IMR-90 (cell line): Measurements from ENCODE around the gene SPSB4. TPM values are rescaled to one million over a fixed set of nuclear protein-coding genes. Genes with fewer than 3 reads are reported as not detected.

Experiments used
- ATAC-seq: fragments of 200-7000 bp; cut with Tn5 transposase; 2 replicates; pipeline ENCODE4 v1.9.1; 2020; ENCODE audit warnings: low read depth, mild to moderate bottlenecking, moderate library complexity
- BruUV-seq: library from RNA; stranded (reverse); fragments of 400-500 nt; replicated peaks from 2 replicates; lab custom pipeline; 2021; lab: Mats Ljungman, UMichigan
- CTCF ChIA-PET: fragments of 300-600 bp; formaldehyde crosslinking; extraction: SDS; loops from one replicate; lab custom pipeline; 2021; ENCODE audit warnings: antibody characterized with exemption; lab: Yijun Ruan, JAX
- POLR2A ChIA-PET: fragments of 300-600 bp; sonication (Branson Sonifier 250); formaldehyde crosslinking; loops from one replicate; lab custom pipeline; 2022; ENCODE audit warnings: antibody characterized with exemption; ENCODE audit not compliant: unreplicated experiment; lab: Charles Lee
- DNase-seq: peaks from one replicate; pipeline ENCODE4 v3.0.0; 2013
- H2AFZ ChIP-seq: replicated peaks from 2 replicates; pipeline ENCODE3; 2013; ENCODE audit warnings: low read length, mild to moderate bottlenecking; ENCODE audit not compliant: poor library complexity
- H2AK5ac ChIP-seq: 2 replicates; pipeline ENCODE4 v1.6.1; 2013; ENCODE audit warnings: low read depth, low read length, inconsistent platforms
- H2AK9ac ChIP-seq: replicated peaks from 2 replicates; pipeline ENCODE3; 2013; ENCODE audit warnings: mild to moderate bottlenecking, low read depth, low read length, moderate library complexity; ENCODE audit not compliant: poor library complexity
- H2BK120ac ChIP-seq: 2 replicates; pipeline ENCODE4 v1.6.1; 2013; ENCODE audit warnings: low read depth, low read length, inconsistent platforms
- H2BK15ac ChIP-seq: 3 replicates; pipeline ENCODE4 v1.6.1; 2013; ENCODE audit warnings: low read depth, low read length, inconsistent platforms
- H2BK20ac ChIP-seq: 2 replicates; pipeline ENCODE4 v1.6.1; 2013; ENCODE audit warnings: low read depth, mild to moderate bottlenecking, inconsistent platforms, low read length, moderate library complexity
- H2BK5ac ChIP-seq: 2 replicates; pipeline ENCODE4 v1.6.1; 2013; ENCODE audit warnings: mild to moderate bottlenecking, low read depth, low read length, inconsistent platforms; ENCODE audit not compliant: poor library complexity, severe bottlenecking
- H3K14ac ChIP-seq: replicated peaks from 2 replicates; pipeline ENCODE4 v1.6.1; 2013; ENCODE audit warnings: low read depth, low read length, inconsistent platforms
- H3K18ac ChIP-seq: 2 replicates; pipeline ENCODE4 v1.6.1; 2013; ENCODE audit warnings: low read depth, low read length, control low read depth
- H3K23ac ChIP-seq: 2 replicates; pipeline ENCODE4 v1.6.1; 2013; ENCODE audit warnings: low read depth, low read length, inconsistent platforms
- H3K27ac ChIP-seq: 2 replicates; pipeline ENCODE4 v1.5.1; 2013; ENCODE audit warnings: mild to moderate bottlenecking, control low read depth, low read length; ENCODE audit not compliant: insufficient read depth
- H3K27me3 ChIP-seq: 2 replicates; pipeline ENCODE4 v1.6.1; 2013; ENCODE audit warnings: low read length; ENCODE audit not compliant: control insufficient read depth, insufficient read depth
- H3K36me3 ChIP-seq: 2 replicates; pipeline ENCODE4 v1.6.1; 2013; ENCODE audit warnings: low read length, mixed read lengths; ENCODE audit not compliant: control insufficient read depth, insufficient read depth
- H3K4ac ChIP-seq: 2 replicates; pipeline ENCODE4 v1.6.1; 2013; ENCODE audit warnings: low read depth, low read length, inconsistent platforms
- H3K4me1 ChIP-seq: 2 replicates; pipeline ENCODE4 v1.6.1; 2013; ENCODE audit warnings: low read length, mixed read lengths; ENCODE audit not compliant: control insufficient read depth, insufficient read depth
- H3K4me2 ChIP-seq: 2 replicates; pipeline ENCODE4 v1.6.1; 2013; ENCODE audit warnings: low read depth, mild to moderate bottlenecking, control low read depth, low read length, moderate library complexity
- H3K4me3 ChIP-seq: 2 replicates; pipeline ENCODE4 v1.5.1; 2013; ENCODE audit warnings: low read depth, mild to moderate bottlenecking, control low read depth, low read length, moderate library complexity; ENCODE audit not compliant: insufficient read depth
- H3K56ac ChIP-seq: 2 replicates; pipeline ENCODE4 v1.6.1; 2013; ENCODE audit warnings: low read length, inconsistent platforms; ENCODE audit not compliant: insufficient read depth; ENCODE audit errors: extremely low read depth
- H3K79me1 ChIP-seq, 2 experiments: 2 replicates each; pipeline ENCODE4 v1.6.1; 2013; ENCODE audit warnings: low read length in 2 of 2, inconsistent platforms in 1 of 2, low read depth in 1 of 2
- H3K9ac ChIP-seq: 2 replicates; pipeline ENCODE4 v1.6.1; 2013; ENCODE audit warnings: low read depth, low read length, control low read depth
- H3K9me1 ChIP-seq: 2 replicates; pipeline ENCODE4 v1.6.1; 2013; ENCODE audit warnings: low read length, inconsistent platforms; ENCODE audit not compliant: insufficient read depth
- H3K9me3 ChIP-seq: 2 replicates; pipeline ENCODE4 v1.6.1; 2013; ENCODE audit warnings: low read length; ENCODE audit not compliant: control insufficient read depth, insufficient read depth
- H4K20me1 ChIP-seq: 2 replicates; pipeline ENCODE4 v1.6.1; 2013; ENCODE audit warnings: low read length, inconsistent platforms; ENCODE audit not compliant: insufficient read depth
- H4K5ac ChIP-seq: 2 replicates; pipeline ENCODE4 v1.6.1; 2013; ENCODE audit warnings: mild to moderate bottlenecking, low read depth, low read length, control low read depth
- H4K8ac ChIP-seq, 2 experiments: 2 replicates each; pipeline ENCODE4 v1.6.1; 2013; ENCODE audit warnings: low read depth in 2 of 2, low read length in 2 of 2, control low read depth in 1 of 2, inconsistent platforms in 1 of 2
- H4K91ac ChIP-seq: 2 replicates; pipeline ENCODE4 v1.6.1; 2013; ENCODE audit warnings: low read depth, low read length, inconsistent platforms; ENCODE audit not compliant: insufficient read depth
- CEBPB ChIP-seq: IDR thresholded peaks from 2 replicates; pipeline ENCODE4 v1.6.1; 2012; ENCODE audit warnings: low read depth, low read length, improper control_type of control experiment
- CHD1 ChIP-seq: IDR thresholded peaks from 2 replicates; pipeline ENCODE4 v1.6.1; 2012; ENCODE audit warnings: low read depth, low read length, improper control_type of control experiment
- CTCF ChIP-seq: conservative IDR thresholded peaks from 2 replicates; pipeline ENCODE4 v1.5.1; 2012; ENCODE audit warnings: mild to moderate bottlenecking, low read depth, low read length, improper control_type of control experiment
- ELK1 ChIP-seq: fragments of 150-350 bp; IDR thresholded peaks from 2 replicates; pipeline ENCODE4 v1.6.1; 2016; ENCODE audit warnings: low read depth, mild to moderate bottlenecking, low read length, moderate library complexity, borderline replicate concordance
- FOS ChIP-seq: fragments of 150-350 bp; IDR thresholded peaks from 2 replicates; pipeline ENCODE4 v1.6.1; 2016; ENCODE audit warnings: low read depth, low read length
- MAFK ChIP-seq: IDR thresholded peaks from 2 replicates; pipeline ENCODE4 v1.6.1; 2012; ENCODE audit warnings: low read depth, low read length, improper control_type of control experiment
- MAZ ChIP-seq: IDR thresholded peaks from 2 replicates; pipeline ENCODE4 v1.6.1; 2012; ENCODE audit warnings: low read depth, mild to moderate bottlenecking, low read length, improper control_type of control experiment, moderate library complexity, borderline replicate concordance
- MXI1 ChIP-seq: IDR thresholded peaks from 2 replicates; pipeline ENCODE4 v1.6.1; 2012; ENCODE audit warnings: low read depth, mild to moderate bottlenecking, low read length, moderate library complexity, borderline replicate concordance
- NFE2L2 ChIP-seq: fragments of 150-350 bp; IDR thresholded peaks from 2 replicates; pipeline ENCODE4 v1.6.1; 2016; ENCODE audit warnings: low read depth, mild to moderate bottlenecking, low read length
- POLR2A ChIP-seq: IDR thresholded peaks from 2 replicates; pipeline ENCODE4 v1.6.1; 2012; ENCODE audit warnings: mild to moderate bottlenecking, low read depth, low read length
- RAD21 ChIP-seq: IDR thresholded peaks from 2 replicates; pipeline ENCODE4 v1.6.1; 2012; ENCODE audit warnings: low read length, improper control_type of control experiment
- RCOR1 ChIP-seq: IDR thresholded peaks from 2 replicates; pipeline ENCODE4 v1.6.1; 2012; ENCODE audit warnings: mild to moderate bottlenecking, low read length, improper control_type of control experiment; ENCODE audit not compliant: insufficient replicate concordance
- RFX5 ChIP-seq: IDR thresholded peaks from 2 replicates; pipeline ENCODE4 v1.8.0; 2012; ENCODE audit warnings: low read depth, mild to moderate bottlenecking, low read length, moderate library complexity
- SMC3 ChIP-seq: fragments of 150-350 bp; IDR thresholded peaks from 2 replicates; pipeline ENCODE4 v1.6.1; 2016; ENCODE audit warnings: low read depth, mild to moderate bottlenecking, antibody characterized with exemption, low read length, moderate library complexity
- USF2 ChIP-seq: fragments of 150-350 bp; IDR thresholded peaks from 2 replicates; pipeline ENCODE4 v1.6.1; 2017; ENCODE audit warnings: mild to moderate bottlenecking, antibody characterized with exemption, low read length, low read depth
- WGBS, 2 experiments: methylation state at CpG; one replicate each; pipeline versions ENCODE4 v1.1.5 to v1.1.7; 2013; ENCODE audit warnings: missing lambda C conversion rate in 2 of 2; ENCODE audit not compliant: insufficient read length in 1 of 2; ENCODE audit errors: extremely low coverage in 2 of 2; 5-methylcytosine and 5-hydroxymethylcytosine counted together
- dilution Hi-C: fragments of 300-500 bp; cut with HindIII; formaldehyde crosslinking; loops from one replicate; pipeline ENCODE4 v1.14.3; 2018; ENCODE audit warnings: low sequenced_read_pairs; ENCODE audit not compliant: unreplicated experiment
- in situ Hi-C: fragments of 300-500 bp; cut with MboI; formaldehyde crosslinking; loops from 3 replicates; pipeline ENCODE4 v1.14.3; 2019; ENCODE audit warnings: low sequenced_read_pairs, inconsistent platforms, mixed read lengths
- intact Hi-C: fragments of 100-400 bp; cut with micrococcal nuclease; formaldehyde crosslinking; loops from 2 replicates; pipeline ENCODE4 v1.10.0; 2022
- polyA plus RNA-seq, 3 experiments: library from polyadenylated mRNA; depleted of rRNA; stranded (reverse); fragments of >200 nt; gene quantifications; 2 replicates each; pipeline ENCODE4 v1.2.3, GENCODE V29; 2012; ENCODE audit warnings: low replicate concordance in 1 of 3
- total RNA-seq: library from RNA; depleted of rRNA; stranded (reverse); fragments of >200 nt; gene quantifications from 2 replicates; pipeline ENCODE4 v1.2.3, GENCODE V29; 2012

The SPSB4 gene
- total and polyA plus RNA-seq, 2 of the 4 experiments (the other 2 are of a cell fraction), result not detected

- intact Hi-C loops, result no loop called here
- dilution Hi-C loops, result no loop called here
- no peak for ATAC-seq
Measured at GRCh38 chr3:141096981-141097380, 45.8 kb downstream of the SPSB4 start.

More at GRCh38 chr3:141096981-141097380, 45.8 kb downstream of the SPSB4 start:
- TF ChIP-seq MAFK, result no peak
- no peak for TF ChIP-seq CTCF
- TF ChIP-seq POLR2A, result no peak
- TF ChIP-seq NFE2L2, result no peak
- no peak for TF ChIP-seq ELK1
- TF ChIP-seq CHD1, result no peak
- no peak for TF ChIP-seq FOS
- TF ChIP-seq CEBPB, result no peak
- TF ChIP-seq RCOR1, result no peak
- TF ChIP-seq RFX5, result no peak
- no peak for TF ChIP-seq USF2
- no peak for TF ChIP-seq MXI1
- TF ChIP-seq RAD21, result no peak
- no peak for TF ChIP-seq SMC3
- no peak for TF ChIP-seq MAZ
- Histone ChIP-seq H2BK20ac (no peak overlapping the region), H2AFZ (no peak overlapping the region), H3K27me3 (peaks cover 20% of the 10 kb centered on the region), H3K9me3 (no peaks in the 10 kb centered on the region), H3K14ac (no peak overlapping the region), H3K56ac (no peak overlapping the region), H2BK5ac (no peak overlapping the region), H2AK5ac (no peak overlapping the region), H2BK15ac (no peak overlapping the region), H2AK9ac (no peak overlapping the region), H3K4me1 (no peaks in the 10 kb centered on the region), H3K79me1 (no peaks in the 10 kb centered on the region), H3K23ac (no peak overlapping the region), H4K5ac (no peak overlapping the region), H3K27ac (no peak overlapping the region), H3K9me1 (no peaks in the 10 kb centered on the region), H4K8ac (no peak overlapping the region), H3K9ac (no peak overlapping the region), H3K4me3 (no peak overlapping the region), H3K36me3 (no peaks in the 10 kb centered on the region), H4K91ac (no peak overlapping the region), H3K4ac (no peak overlapping the region), H3K18ac (no peak overlapping the region), H3K4me2 (no peak overlapping the region), H4K20me1 (no peaks in the 10 kb centered on the region), H2BK120ac (no peak overlapping the region)
- ChIA-PET POLR2A (no interaction called here), CTCF (no interaction called here)
- 68% methylated on average over 2 of the region's 3 CpGs; no CpG with 5 or more reads in 1 of the 2 experiments for WGBS, 2 experiments
- no TSS peak for BruUV-seq
- in situ Hi-C loops, result no loop called here
- no peak for DNase-seq
